Measurements from ENCODE around the gene MCF2L.

MCF2L gene

GRCh38 chr13:113113846-113114271 lies 144.8 kb downstream of the MCF2L start:
- no peak for DNase-seq (ENCODE audit: low read depth)

- DNase-seq (ENCODE audit: low read depth) = no peak
Measured at GRCh38 chr13:113114511-113115362, 145.7 kb downstream of the MCF2L start.

- DNase-seq (ENCODE audit: low read depth) = no peak
Measured at GRCh38 chr13:113115363-113116205, 146.6 kb downstream of the MCF2L start.

GRCh38 chr13:113116206-113116800 lies 147.3 kb downstream of the MCF2L start:
- no peak for DNase-seq (ENCODE audit: low read depth)

GRCh38 chr13:113116871-113117271 lies 147.9 kb downstream of the MCF2L start:
- DNase-seq (ENCODE audit: low read depth) = no peak

GRCh38 chr13:113117335-113117872 lies 148.4 kb downstream of the MCF2L start:
- no peak for DNase-seq (ENCODE audit: low read depth)

- no peak for DNase-seq (ENCODE audit: low read depth)
Measured at GRCh38 chr13:113117911-113118260, 148.9 kb downstream of the MCF2L start.

GRCh38 chr13:113118261-113119021 lies 149.4 kb downstream of the MCF2L start:
- DNase-seq (ENCODE audit: low read depth) = no peak

GRCh38 chr13:113119166-113119821 lies 150.3 kb downstream of the MCF2L start:
- no peak for DNase-seq (ENCODE audit: low read depth)

- DNase-seq (ENCODE audit: low read depth) = no peak
Measured at GRCh38 chr13:113119822-113120189, 150.8 kb downstream of the MCF2L start.

- DNase-seq (ENCODE audit: low read depth) = no peak
Measured at GRCh38 chr13:113120300-113121182, 151.5 kb downstream of the MCF2L start.

- no peak for DNase-seq (ENCODE audit: low read depth)
Measured at GRCh38 chr13:113121183-113121927, 152.3 kb downstream of the MCF2L start.

- no peak for DNase-seq (ENCODE audit: low read depth)
Measured at GRCh38 chr13:113121928-113122471, 153.0 kb downstream of the MCF2L start.

GRCh38 chr13:113122550-113123225 lies 153.7 kb downstream of the MCF2L start, which contains the start of gene F10:
TSS of gene F10 (plus strand) at chr13:113122799. CDS start at chr13:113122856, 57 bp downstream.
- DNase-seq (ENCODE audit: low read depth) = no peak

GRCh38 chr13:113123226-113124201 lies 154.5 kb downstream of the MCF2L start:
- no peak for DNase-seq (ENCODE audit: low read depth)

GRCh38 chr13:113124211-113124970 lies 155.4 kb downstream of the MCF2L start:
- no peak for DNase-seq (ENCODE audit: low read depth)

All from CMK (cell line).